ENCODE data around the gene SLC25A11.
A peak's percentile ranks its signal among the peaks of the same experiment; 100 is the strongest.

SLC25A11 gene

DNA sequence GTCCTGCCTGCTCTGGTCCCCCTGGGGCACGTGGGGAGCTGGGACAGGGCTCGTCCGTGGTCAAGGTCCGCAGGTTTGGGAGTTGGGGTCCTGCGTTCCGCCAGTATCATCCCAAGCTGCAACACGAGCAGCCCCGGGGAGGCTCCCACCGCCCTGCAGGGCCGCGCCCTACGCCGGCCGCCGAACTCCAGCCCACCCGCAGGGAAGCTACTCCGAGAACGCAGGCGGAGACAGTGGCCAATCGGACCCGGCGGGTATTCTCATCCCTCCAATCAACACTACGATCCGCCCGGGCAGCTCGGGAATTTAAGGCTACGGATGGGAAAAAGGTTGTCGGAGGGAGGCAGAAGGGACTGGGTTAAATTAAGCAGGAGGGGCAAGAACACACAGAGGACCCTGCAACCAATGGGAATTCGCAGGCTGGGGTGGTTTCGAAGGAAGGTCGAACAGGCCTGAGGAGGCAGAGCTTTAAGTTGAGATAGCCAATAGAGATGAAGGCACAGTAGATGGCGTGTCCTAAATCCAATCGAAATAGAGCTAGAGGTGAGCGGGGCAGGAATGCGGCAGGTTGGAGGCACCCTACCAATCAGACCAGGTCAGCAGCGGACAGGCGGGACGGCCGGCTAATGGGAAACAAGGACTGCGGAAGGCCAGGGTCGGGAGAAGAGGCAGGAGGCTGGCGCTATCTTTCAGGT is 27.1 kb upstream of the SLC25A11 start:
- peak; percentile 99 for DNase-seq (ENCODE audit: low read depth)

DNA sequence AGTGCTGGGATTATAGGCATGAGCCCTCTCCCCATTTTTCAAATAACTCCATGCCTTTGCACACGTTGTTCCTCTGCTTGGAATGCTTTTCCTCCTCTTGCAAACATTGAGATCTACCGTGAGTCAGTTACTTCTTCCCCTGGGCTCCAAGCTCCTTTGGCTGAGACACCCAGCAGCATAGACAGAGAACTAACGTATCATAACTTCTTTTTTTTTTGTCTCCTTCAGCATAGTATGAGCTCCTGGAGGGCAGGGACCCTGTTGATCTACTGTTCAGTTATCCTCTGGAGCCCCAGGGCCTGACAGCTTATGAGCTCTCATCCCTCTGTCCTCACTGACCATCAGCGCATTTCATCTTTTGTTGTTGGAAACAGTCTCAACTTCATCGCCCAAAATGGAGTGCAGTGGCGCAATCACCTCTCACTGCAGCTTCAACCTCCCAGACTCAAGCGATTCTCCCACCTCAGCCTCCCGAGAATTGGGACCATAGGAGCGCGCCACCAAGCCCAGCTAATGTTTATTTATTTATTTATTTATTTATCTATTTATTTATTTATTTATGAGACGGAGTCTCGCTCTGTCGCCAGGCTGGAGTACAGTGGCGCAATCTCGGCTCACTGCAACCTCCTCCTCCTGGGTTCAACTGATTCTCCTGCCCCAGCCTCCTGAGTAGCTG is 25.6 kb upstream of the SLC25A11 start:
- DNase-seq (ENCODE audit: low read depth) = no peak

DNA sequence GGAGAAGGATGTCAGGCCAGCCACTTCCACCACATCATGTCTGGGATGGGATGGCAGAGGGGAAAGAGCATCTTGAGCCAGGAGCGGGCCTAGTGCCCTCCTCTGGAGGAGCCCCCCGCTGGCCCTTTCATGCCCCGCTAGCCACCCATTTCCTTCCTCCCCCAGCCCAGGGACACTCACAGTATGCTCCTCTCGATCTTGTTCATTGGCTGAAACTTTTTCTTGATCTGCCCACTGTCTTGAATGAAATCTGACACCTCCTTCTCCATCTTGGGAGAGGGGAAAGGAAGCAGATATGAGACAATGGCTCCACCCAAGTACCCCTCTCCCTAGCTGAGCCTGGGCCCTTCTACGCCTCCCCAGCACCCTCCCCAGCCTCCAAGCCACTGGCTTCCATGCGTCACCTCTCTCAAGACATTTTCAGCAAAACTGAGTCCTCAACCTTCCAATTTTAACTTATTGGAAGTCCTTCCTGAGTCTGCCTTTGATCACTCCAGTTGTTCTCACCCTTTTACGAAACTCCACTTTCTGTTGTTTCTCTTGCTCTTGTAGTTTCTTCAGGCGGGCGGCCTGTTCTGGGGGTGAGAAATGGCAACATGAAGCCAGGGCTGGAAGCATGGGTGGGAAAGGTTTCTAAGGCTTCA is 20.6 kb upstream of the SLC25A11 start:
- DNase-seq (ENCODE audit: low read depth) = no peak

DNA sequence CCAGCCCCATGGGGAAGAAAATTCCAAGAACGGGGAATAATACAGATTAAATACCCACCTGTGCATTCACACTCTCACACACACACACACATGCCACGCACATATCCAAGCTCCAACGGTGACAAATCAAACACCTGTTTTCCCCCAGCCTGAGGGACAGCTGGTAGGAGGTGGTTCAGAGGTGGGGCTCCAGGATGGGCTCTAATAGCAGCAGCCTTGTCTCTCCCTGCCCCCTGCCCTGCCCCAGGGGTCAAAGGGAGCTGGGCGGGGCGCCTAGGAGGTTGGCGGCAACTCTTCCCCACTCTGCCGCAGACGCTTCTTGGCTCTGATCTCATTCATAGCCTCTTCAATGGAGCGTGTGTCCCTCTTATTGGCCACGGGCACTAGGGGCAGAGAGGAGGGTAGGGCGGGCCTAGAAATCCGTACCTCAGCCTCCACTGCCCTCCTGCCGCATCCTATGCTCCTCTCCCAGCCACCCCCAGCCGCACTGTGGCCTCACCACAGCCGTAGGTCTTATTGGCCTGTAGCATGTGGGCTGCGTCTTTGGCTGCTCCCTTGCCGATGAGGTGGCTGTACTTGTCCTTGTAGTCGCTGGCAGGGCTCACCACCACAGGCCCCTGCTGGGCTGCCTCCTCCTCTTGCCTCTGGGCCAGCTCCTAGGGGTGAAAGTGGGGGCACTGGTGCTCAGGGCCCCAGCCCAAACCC is 19.6 kb upstream of the SLC25A11 start:
- no peak for DNase-seq (ENCODE audit: low read depth)

DNA sequence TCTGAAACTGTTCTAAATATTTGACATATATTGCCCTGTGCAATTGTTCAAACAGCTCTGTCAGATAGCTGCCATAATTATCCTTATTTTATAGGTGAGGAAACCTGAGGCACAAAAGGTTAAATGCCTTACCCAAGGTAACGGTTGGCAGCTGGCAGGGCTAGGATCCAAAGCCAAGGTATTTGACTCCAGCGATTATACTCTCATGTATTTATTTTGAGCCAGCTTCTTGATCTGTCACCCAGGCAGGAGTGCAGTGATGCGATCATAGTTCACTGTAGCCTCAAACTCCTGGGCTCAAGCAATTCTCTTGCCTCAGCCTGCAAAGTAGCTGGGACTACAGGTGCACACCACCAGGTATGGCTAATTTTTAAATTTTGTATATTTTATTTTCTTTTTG is 18.3 kb upstream of the SLC25A11 start:
- DNase-seq (ENCODE audit: low read depth) = no peak

DNA sequence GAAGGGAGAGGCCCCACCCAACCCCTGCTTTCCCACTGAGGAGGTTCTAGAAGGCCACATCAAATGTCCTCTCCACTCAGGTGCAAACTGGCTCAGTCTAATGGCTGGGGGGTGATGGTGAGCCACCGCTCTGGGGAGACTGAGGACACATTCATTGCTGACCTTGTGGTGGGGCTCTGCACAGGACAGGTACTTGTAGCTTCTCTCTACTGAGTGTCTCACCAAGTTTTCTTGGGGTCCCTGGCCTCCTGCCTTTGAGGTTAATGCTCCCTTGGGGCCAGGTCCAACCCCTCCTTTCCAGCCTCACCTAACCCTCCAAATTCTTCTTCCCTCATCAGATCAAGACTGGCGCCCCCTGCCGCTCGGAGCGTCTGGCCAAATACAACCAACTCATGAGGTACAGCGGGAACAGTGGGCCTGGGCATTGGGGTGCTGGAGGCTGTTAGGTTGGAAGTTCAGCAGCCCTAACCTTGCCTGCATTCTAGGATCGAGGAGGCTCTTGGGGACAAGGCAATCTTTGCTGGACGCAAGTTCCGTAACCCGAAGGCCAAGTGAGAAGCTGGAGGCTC is 16.7 kb upstream of the SLC25A11 start:
- DNase-seq (ENCODE audit: low read depth) = no peak

DNA sequence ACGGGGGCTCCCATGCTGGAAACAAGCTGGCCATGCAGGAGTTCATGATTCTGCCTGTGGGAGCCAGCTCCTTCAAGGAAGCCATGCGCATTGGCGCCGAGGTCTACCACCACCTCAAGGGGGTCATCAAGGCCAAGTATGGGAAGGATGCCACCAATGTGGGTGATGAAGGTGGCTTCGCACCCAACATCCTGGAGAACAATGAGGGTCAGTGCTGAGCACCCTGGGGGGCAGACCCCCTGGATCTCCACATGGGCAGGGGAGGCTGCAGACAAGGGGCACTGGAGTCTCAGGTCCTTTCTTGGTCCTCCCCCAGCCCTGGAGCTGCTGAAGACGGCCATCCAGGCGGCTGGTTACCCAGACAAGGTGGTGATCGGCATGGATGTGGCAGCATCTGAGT is 15.2 kb upstream of the SLC25A11 start:
- DNase-seq (ENCODE audit: low read depth) = no peak

DNA sequence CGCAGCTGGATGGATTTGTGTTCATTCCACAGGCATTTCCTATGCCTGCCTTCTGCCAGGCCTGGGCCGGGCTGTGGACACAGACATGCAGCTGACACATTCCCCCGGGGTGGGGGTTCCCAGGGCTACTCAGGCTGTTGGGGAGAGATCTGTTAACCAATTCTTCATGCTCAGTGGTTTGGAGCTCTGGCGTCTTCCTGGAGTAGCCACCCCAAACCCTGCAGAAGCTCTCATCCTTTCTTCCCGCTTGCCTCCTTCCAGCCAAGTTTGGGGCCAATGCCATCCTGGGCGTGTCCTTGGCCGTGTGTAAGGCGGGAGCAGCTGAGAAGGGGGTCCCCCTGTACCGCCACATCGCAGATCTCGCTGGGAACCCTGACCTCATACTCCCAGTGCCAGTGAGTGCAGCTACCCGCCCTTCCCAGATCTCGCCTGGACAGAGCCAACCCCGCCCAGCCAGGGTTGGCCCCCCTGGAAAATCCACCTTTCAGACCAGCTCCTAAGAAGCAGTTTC is 13.7 kb upstream of the SLC25A11 start:
- DNase-seq (ENCODE audit: low read depth) = peak; percentile 68

DNA sequence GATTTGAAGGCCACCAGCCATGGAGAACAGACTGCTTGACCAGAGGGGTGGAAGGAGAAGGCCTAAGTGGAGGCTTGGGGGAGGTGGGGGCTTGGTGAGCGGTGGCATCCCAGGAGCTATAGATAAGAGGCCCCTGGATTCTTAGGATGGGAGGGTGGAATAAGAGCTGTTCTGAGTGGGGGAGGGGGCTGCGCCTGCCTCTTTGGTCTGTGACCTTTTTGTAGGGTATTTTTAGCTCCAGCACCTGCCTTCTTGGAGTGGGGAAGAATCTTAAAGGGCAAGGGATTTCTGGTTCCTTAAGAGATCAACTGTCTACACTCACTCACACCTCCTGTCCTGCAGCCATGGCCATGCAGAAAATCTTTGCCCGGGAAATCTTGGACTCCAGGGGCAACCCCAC is 11.6 kb upstream of the SLC25A11 start:
- no peak for DNase-seq (ENCODE audit: low read depth)

DNA sequence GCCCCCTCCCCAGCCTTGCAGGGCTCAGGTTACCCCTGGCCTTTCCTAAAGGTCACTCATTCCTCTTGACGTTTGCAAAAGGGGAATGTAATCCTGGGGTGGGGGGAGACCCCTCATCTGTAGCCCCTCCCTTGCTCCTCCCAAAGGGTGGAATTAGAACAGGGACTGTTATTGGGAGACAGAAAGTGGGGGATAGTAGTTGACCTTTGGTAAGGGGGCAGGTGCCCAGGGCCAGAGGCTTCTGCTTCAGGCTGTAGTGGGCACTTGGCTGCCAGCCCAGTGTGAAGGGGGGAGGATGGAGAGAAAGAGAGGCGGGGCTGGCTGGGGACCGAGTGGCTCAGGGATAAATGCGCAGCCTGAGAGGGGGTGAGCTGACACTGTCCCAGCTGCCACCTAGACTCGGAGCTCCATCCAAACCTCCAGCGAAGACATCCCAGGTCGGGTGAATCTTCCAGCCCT is 10.9 kb upstream of the SLC25A11 start, which contains the start of gene ENO3:
ENO3 (plus strand) TSS at position 374 of the 459 bp plus-strand sequence. CDS start 711 bp downstream, outside the sequence.
- DNase-seq (ENCODE audit: low read depth) = no peak

DNA sequence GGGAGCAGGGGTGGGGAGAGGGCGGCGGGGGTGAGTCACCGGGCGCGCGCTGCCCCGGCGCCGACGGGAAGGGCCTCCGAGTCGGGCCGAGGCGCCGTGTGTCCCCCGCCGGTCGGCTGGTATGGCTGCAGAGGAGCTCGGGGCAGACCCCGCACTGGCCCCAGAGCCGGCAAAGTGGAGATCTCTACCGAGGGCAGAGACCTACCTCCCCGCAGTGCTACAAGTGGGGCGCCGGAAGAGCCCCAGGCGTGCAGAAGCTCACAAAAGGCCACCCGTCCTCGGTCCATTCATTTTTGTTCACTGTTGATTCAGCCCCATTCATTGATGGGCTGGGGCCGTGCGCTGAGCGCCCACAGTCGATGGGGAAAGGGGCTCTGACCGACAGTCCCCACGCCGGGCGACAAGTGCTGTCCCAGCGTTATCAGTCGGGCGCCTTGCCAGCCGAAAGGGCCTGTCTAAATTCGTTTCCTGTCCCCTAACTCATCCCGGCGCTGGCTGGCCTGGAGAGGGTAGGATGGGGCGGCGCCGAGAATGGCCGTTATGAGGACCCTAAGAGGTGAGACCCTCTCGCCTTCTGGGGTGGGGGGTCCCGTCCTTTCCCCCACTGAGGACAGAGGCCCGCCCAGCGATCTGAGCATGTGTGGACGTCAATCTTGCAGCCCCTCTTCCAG is 10.4 kb upstream of the SLC25A11 start:
- no peak for DNase-seq (ENCODE audit: low read depth)

DNA sequence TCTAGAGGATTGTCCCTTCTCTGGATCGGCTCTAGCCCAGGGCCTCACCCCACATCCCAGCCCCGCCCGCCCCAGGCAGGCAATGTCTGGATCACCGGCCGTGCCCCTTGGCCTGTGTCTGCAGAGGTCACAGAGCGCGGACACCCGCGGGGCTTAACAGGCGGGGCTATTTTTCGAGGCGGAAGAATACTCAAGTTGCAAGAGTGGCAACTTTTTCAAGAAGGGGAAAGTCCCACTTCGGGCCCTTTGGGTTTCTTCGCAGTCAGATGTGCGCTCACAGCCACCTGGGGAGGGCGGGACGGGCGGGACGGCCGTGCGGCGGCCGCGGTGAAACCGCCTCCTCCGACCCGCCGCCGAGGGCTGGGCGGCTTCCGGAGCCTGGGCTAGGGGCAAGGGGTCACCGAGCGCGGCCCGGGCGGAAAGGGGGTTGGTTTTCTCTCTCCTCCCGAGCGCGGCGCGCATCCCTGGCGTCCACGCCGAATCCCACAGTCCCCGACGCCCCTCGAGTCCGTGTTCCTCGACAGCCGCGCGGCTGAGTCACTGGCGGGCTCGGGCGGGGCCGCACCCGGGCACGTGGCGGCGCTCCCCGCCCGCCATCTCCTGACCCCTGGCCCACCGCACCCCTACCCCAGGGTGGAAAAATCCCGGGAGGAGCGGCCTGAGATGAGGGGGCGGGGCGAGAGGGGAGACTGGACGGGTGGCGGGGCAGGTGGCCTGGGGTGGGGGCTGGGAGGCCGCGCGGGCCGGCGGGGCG is 9.7 kb upstream of the SLC25A11 start:
- DNase-seq (ENCODE audit: low read depth) = no peak

DNA sequence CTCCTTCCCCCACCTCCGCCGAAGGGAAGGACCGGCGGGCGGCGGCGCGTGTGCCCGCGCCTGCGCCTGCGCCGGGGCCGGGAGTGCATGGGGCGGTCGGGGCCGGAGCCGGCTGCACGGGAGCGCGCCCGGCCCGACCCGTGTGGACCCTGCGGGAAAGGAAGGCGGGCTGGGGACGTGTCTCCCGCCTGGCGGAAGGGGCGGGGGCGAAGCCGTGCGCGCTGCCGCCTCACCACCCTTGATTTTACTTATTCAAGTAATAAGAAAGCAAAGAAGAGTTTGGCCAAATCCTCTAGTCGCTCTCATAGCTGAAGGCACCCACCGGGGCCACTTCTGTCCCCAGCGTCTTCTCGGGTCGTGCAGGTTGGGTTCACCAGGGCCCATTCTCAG is 9.1 kb upstream of the SLC25A11 start:
- DNase-seq (ENCODE audit: low read depth) = no peak

DNA sequence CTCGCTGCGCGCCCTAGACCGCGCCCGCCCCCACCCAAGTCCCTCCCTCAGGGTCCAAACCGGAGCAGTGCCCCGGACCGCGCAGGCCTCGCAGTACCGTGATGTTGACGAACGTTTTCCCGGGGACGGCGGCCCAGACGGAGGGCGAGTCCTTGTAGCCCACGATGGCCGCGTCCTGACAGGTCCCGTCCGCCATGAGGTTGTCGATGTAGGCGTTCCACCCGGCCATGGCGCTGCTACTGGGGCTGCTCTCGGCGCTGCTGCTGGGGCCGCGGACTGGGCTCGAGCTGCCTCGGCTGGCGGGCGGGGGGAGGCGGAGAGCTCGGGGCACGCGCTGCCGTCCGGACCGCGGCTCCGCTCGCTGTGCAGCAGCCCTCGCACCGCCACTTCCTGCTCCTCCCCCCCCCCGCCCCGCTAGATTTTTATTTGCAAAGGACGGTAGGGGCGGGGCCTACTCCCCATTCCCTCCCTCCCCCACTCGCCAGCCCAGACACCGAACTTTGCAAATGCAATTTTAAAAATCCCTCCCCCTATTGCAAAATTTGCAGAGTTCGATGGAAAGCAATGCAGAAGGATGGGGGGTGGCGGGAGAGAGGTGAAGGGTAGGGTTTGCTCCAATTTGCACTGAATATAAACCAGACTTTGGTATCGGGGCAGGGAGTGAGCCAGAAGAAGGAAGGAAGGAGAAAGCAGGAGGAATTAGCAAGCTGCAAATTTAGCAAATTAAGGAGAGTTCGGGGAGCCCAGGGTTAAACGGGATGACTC is 8.5 kb upstream of the SLC25A11 start, which contains the start of gene PFN1:
PFN1 (minus strand) TSS at position 365 of the 765 bp plus-strand sequence; CDS start at position 229, 136 bp downstream.
- DNase-seq (ENCODE audit: low read depth) = peak; percentile 74

DNA sequence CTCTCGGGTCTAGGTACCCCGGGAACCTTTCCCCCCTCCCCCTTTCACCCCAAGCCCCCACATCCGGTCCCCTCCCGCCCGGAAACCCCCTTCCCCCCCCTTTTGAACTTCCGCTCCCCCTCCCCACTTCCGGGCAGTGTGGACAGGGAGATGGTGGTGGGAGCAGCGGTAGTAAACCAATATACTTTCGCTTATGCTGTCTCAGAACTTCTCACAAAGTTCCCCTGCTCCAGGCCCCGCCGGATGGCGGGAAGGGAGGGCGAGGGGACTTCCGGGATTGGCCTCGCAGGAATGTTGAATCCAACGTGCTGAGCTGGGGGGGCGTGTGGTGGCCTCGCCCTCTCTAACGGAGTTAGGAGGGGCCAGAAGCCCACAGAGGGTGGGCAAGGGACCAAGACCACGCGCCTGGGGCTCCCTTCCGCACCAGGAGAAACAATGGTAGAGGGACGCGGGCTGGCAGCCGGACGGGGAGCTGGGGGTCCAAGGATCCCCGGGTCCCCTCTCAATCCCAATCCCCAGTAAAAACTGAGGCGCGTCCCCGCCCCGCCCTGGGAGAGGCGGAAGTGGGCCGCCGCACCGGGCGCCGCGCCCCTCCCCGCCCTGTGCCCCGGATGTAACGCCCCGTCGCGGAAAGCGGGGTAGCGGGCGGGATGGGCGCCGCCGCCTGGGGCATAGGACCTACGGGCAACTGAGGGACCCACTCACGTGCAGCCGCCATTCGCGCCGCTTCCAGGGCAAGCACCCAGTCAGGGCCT is 7.7 kb upstream of the SLC25A11 start:
- no peak for DNase-seq (ENCODE audit: low read depth)

DNA sequence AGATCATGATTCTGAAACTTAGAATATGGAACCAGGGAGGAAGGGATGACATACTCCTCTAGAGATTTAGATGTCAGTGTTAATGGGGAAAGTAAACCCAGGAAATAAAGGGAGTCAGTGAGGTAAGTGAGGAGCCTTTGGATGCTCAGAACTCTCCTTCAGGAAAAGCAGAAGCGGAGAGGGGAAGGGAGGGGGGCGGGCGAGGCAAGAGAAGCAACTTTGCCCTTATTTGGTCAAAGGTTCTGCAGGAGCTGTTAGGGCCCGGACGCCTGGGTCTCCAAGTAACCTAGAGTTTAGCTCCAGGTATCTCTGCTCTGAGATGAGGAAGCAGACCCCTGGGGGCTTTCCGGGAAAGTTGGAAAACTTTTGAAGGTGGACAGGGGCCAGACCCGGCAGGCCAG is 7.2 kb upstream of the SLC25A11 start:
- no peak for DNase-seq (ENCODE audit: low read depth)

DNA sequence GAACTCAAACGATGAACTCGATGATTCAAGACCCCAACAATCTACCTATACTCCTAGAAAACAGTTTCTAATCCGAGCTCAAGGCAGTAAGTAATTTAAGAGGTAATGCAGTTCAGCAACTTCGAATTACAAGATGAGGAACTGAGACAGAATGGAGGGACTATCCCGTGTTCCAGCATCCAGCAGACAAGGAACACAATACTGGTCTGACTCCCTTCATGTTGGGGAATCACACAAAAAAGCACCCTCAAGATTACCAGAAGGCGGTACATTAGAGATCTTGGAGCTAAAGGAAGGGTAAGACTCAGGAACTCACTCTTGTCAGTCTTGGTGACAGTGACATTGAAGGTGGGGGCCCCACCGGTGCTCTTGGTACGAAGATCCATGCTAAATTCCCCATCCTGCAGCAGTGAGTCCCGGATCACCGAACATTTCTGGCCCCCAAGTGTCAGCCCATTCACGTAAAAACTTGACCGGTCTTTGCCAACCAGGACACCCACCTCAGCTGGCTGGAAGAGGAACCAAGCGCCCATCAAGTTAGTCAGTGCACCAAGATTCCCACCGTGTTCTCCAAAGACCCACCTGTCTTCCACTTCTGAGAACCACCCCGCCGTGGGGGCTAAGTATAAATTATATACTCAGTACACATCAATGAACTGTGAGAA is 6.6 kb upstream of the SLC25A11 start:
- no peak for DNase-seq (ENCODE audit: low read depth)

DNA sequence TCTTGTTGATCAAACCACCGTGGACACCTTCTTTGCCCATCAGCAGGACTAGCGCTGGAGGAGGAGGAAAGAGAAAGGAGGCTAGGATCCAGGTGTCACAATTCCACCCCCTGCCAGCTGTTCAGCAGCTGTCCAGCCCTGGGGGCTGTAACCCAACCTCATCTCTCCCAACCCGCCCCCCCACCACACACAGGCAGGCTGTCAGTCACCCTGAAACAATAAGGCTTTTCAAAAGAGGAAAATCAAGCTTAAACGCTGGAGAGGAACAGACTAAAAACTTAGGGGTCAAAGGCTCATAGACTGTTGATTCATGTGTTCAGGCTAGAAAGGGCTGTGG is 6.1 kb upstream of the SLC25A11 start:
- no peak for DNase-seq (ENCODE audit: low read depth)

Data from GM04503 (cell line).